GM18861 (cell line): ENCODE measurements around the gene GYS1.
A peak's percentile ranks its signal among the peaks of the same experiment; 100 is the strongest.

Source experiments
- ATAC-seq: cut with Tn5 transposase; IDR thresholded peaks from one replicate; pipeline ENCODE4 v1.9.1; 2021; ENCODE audit not compliant: unreplicated experiment

GYS1 gene

DNA sequence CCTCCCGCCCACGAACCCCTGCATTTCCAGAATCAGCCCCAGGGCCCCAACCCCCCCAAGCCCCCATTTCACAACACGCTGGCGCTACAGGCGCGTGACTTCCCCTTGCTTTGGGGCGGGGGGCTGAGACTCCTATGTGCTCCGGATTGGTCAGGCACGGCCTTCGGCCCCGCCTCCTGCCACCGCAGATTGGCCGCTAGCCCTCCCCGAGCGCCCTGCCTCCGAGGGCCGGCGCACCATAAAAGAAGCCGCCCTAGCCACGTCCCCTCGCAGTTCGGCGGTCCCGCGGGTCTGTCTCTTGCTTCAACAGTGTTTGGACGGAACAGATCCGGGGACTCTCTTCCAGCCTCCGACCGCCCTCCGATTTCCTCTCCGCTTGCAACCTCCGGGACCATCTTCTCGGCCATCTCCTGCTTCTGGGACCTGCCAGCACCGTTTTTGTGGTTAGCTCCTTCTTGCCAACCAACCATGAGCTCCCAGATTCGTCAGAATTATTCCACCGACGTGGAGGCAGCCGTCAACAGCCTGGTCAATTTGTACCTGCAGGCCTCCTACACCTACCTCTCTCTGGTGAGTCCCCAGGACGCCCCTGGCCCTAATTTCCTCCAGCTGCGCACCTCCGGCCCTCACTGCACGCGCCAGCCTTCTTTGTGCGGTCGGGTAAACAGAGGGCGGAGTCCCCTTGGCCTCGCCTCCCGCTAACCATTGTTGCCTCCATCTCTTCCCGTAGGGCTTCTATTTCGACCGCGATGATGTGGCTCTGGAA, 27.9 kb downstream of the GYS1 start, which contains the start of gene FTL:
Gene FTL (plus strand): TSS at position 270 of the 766 bp plus-strand sequence. CDS start 199 bp downstream, at position 469.
- ATAC-seq = peak; percentile 44

DNA sequence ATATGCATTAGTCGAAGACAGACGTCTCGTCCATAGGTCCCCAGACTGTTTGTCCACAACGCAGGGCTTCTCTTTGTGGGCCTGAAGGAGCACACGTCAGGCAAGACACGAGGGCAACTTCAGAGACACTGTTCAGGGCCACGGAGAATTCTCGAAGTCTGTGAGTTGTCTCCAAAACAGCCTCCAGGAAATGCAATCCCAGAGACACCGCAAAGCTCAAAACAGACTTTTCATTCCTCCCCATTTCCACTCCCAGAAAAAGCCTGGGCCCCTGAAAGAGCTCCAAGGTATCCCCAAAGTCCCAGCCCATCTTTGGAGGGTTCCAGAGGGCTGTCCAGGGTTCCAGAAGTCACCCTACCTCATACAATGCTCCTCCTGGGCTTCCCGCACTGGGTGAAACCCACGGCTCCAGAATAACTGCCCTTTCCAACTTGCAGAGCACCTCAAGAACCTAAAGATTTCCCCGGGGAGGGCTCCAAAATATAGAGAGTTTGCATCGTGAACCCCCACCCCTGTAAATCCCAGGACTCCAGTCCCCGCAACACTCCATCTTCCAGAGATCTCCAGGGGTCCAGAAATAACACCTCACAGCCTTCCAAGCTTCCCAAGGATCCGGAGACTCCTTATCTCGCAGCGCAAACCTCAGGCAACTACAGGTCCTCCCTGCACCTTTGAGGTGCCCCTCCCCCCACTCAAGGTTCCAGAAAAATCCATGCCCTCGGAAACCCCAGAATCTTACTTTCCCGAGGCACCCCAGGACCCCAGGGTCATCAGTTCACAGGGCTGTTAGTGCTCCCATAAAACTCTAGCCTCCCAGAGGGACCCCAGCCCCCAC, 28.7 kb downstream of the GYS1 start:
- no peak for ATAC-seq

DNA sequence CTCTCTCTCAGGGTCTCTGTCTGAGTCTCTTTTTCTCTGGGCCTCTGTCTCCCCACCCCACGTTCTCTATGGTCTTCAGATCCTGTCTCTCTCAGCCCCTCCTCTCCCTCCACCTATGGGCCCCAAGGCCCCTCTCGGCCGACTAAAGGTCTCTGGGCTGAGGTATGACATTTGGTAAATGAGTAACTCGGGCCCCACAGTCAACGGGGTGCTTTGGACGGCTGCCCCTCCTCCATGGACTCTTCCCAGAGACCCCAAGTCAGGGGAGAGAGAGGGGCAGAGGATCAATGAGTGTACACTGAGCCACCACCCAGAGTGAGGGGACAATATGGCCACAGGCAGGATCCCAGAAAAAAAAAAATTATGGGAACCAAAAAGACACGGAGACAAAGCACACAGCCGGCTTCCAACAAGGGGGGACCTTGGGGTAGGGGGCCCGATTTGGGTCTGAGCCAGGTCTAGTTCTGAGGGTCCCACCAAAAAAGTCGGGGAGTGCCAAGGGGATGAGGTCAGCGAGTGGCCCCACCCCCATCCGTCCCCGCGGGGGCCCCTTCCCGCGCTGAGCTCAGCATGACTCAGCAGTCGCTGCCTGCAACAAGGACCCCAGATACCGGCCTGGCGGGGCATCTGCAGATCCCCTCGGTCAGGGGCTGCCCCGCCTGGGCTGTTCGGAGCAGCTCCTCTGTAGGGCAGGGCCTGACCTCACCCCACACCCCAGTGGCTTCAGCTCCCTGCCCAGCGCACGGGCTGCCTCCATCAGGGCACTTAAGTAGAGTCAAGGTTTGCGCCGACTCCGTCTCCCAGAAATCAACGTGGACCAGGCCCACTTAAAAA, 29.5 kb downstream of the GYS1 start:
- ATAC-seq = peak; percentile 28

DNA sequence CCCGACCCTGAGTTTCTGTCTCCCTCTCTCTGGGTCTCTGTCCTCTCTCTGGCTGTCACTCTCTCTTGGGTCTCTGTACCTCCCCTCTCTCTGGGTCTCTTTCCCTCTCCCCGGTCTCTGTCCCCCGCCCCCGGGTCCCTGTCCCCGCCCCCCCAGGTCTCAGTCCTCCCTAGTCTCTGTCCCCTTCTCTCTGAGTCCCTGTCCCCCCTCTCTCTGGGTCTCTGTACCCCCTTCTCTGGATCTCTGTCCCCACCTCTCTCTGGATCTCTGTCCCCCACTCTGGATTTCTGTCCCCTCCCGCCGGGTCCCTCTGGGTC, 30.3 kb downstream of the GYS1 start:
- no peak for ATAC-seq

DNA sequence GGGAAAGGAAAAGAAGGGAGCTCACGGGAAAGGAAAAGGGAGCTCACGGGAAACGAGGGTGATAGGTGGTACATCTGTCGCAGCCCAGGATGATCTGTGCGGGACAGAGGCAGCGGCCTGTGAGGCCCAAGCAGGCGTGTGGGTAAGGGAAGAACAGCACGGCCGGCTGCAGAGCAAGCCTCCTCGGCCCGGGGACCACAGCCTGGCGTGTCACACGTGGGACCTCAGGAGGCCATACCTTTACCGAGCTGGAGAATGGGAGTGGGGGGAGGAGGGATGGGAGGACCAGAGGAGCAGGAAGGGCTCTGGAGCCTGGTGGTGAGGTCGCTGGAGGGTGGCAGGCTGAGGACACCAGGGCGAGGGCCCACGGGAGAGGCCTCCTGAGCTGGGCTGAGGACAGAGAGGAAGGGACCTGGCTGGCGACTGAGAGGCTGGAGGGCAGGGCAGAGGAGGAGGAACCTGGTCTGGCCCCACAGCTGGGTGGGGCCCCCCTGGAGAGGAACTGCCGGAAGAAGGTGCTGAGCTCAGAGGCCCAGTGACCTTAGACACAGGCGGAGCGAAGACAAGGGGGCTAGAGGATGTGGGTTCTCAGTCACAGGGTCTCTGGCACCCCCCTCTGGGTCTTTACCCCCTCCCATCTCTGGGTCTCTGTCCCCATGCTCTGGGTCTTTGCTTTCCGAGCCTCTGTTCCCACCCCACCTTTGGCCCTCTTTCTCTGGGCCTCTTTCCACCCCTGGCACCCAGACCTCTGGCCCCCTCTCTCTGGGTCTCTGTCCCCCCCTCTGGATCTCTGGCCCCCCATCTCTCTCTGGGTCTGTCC, 30.9 kb downstream of the GYS1 start:
- ATAC-seq = no peak

DNA sequence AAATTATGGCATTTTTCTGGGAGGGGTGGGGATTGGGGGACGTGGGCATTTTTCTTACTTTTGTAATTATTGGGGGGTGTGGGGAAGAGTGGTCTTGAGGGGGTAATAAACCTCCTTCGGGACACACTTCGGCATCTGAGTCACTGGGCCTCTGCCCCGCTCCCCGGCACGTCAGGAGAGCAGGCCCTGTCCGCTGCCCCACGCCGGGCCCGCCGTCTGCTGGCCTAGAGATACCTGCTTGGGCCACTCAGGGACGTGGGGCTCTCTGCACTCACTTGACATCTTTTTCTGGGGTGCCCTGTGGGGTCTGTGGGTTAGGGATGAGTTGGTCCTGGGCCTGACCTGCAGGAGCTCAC, 31.5 kb downstream of the GYS1 start:
- ATAC-seq = no peak

DNA sequence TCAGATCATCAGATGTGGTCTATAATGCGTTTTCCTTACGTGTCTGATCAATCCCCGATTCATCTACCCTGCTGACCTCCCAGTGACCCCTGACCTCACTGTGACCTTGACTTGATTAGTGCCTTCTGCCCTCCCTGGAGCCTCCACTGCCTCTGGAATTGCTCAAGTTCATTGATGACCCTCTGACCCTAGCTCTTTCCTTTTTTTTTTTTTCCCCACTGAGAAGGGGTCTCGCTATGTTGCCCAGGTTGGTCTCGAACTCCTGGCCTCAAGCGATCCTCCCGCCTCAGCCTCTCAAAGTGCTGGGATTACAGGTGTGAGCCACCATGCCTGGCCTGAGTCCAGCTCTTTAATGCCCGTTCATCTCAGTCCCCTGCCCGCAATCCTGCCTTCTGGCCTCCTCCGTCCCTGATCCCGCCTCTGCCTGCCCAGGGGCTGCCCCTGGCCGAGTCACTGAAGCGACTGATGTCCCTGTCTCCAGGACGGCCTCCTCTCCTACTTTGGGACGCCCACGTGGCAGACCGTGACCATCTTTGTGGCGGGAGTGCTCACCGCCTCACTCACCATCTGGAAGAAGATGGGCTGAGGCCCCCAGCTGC, 32.0 kb downstream of the GYS1 start:
- no peak for ATAC-seq

DNA sequence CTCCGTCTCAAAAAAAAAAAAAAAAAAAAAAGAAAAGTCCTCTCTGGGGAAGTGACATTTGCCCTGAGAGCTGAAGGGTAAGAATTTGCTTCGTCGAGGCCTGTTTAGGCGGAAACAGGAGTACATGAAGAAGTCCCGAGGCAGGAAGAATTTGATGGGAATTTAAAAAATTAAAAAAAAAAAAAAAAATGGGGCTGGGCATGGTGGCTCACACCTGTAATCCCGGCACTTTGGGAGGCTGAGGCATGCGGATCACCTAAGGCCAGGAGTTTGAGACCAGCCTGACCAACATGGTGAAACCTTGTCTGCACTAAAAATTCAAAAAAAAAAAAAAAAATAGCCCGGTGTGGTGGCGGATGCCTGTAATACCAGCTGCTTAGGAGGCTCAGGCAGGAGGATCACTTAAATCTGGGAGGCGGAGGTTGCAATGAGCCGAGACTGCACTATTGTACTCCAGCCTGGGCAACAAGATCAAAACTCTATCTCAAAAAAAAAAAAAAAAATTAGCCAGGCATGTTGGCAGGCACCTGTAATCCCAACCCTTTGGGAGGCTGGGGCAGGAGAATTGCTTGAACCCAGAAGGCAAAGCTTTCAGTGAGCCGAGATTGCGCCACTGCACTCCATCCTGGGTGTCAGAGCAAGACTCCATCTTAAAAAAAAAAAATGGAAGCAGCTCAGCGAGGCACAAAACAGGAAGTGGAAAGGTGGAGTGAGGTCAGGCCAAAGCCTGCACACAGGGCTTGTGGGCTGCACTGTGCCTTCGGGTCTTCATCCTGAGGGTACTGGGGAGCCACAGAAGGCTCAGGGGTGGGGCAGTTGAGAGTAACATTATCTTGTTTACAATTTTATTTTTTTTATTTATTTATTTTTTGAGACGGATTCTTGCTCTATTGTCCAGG, 33.5 kb downstream of the GYS1 start:
- ATAC-seq = no peak

DNA sequence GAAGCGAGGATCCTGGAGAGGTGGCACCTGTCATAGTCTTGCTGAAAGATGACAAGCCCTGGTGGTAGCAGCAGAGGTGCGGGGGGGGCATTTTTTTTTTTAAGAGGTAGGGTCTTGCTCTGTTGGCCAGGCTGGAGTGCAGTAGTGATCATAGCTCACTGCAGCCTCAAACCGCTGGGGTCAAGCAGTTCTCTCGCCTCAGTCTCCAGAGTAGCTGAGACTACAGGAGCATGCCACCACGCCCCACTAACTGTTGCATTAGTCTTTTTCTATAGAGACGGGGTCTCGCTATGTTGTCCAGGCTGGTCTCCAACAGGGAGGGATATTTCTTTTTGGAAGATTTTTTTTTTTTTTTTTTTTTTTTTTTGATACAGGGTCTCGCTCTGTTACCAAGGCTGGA, 35.1 kb downstream of the GYS1 start:
- ATAC-seq = no peak

DNA sequence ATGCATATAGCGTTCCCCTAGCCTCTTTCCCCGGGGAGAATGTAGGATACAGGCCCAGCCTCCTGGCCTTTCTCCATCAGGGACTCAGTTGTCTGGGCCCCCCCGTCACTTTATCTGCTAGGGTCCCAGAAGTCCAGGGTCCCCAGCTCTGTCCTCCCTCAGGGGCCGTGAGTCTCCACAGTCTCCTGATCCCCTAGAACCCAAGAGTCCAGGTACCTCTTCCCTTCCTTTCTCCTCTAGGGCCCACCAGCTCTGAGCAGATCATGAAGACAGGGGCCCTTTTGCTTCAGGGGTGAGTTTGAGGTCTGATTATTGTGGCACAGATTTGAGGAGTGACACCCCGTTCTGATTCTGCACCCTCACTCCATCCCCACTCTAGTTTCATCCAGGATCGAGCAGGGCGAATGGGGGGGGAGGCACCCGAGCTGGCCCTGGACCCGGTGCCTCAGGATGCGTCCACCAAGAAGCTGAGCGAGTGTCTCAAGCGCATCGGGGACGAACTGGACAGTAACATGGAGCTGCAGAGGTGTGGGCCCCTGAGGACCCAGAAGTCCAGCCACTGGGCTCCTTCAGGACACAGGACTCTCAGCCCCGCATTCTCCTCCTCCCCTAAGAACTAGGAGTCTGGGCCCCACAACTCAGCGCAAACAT, 37.7 kb downstream of the GYS1 start:
- no peak for ATAC-seq

DNA sequence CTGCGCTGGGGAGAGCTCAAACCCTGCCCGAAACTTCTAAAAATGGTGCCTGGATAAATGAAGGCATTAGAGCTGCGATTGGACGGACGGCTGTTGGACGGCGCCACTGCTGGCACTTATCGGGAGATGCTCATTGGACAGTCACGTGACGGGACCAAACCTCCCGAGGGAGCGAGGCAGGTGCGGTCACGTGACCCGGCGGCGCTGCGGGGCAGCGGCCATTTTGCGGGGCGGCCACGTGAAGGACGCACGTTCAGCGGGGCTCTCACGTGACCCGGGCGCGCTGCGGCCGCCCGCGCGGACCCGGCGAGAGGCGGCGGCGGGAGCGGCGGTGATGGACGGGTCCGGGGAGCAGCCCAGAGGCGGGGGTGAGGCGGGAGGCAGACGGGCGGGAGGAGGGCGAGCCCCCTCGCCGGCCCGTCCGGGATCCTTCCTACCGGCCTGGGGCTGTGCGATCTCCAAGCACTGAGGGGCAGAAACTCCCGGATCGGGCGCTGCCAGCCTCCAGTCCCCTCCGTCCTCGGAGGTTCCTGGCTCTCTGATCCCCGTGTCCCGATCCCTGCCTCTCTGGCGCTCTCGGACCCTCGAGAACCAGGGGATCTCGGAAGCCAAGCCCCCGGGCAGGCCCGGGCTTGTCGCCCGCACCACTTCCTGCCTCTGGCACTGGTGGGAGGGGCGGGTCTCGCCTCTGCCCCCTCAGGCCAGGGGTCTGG, 38.4 kb downstream of the GYS1 start, which contains the start of gene BAX:
Gene BAX (plus strand): TSS at position 281 of the 713 bp plus-strand sequence. CDS start 54 bp downstream, at position 335.
- peak; percentile 83 for ATAC-seq

DNA sequence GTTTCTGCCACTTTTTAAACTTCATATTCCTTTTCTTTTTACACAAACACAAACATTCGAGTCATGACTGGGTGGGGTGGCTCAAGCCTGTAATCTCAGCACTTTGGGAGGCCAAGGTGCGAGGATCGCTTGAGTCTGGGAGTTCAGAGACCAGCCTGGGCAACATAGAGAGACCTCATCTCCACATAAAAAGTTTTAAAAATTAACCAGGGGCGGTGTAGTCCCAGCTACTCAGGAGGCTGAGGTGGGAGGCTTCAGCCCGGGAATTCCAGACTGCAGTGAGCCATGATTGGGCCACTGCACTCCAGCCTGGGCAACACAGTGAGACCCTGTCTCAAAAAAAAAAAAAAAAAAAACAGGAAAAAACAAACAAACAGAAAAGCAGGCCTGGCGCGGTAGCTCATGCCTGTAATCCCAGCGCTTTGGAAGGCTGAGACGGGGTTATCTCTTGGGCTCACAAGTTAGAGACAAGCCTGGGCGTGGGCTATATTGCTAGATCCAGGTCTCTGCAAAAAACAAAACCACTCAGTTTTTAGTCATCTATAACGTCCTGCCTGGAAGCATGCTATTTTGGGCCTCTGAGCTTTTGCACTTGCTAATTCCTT, 39.0 kb downstream of the GYS1 start:
- no peak for ATAC-seq

DNA sequence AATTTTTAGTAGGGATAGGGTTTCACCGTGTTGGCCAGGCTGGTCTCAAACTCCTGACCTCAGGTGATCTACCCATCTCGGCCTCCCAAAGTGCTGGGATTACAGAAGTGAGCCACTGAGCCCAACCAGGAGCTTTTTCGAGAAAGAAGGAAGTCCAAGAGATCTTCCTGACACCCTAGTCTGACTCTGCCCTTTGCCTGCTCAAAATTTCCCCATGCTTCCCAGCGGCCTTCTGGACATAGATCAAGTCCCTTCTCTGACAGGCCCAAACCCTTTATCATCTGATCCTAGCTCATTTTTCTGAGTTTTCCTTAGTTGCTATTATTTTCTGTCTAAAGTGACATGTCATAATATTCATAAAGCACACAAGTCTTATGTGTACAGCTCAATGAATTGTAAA, 40.0 kb downstream of the GYS1 start:
- ATAC-seq = no peak

DNA sequence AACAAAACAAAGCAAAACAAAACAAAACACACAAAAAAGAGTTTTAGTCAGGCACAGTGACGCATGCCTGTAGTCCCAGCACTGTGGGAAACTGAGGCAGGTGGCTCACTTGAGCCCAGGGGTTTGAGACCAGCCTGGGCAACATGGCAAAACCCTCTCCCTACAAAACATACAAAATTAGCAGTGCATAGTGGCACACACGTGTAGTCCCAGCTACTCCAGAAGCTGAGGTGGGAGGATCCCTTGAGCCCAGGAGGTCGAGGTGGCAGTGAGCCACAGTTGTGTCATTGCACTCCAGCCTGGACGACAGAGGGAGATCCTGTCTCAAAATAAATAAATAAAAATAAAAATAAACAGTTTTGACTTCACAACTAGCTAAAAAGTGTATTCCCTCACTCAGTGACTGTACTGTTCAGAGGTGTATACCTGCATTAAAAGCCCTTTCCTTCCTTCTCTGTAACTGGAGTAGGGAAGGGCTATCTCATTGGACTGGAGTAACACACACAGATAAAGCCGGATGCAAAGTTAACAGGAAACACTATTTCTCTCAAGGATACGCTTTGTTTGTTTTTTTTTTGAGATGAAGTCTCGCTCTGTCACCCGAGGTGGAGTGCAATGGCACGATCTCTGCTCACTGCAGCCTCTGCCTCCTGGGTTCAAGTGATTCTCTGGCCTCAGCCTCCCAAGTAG, 42.1 kb downstream of the GYS1 start:
- no peak for ATAC-seq

DNA sequence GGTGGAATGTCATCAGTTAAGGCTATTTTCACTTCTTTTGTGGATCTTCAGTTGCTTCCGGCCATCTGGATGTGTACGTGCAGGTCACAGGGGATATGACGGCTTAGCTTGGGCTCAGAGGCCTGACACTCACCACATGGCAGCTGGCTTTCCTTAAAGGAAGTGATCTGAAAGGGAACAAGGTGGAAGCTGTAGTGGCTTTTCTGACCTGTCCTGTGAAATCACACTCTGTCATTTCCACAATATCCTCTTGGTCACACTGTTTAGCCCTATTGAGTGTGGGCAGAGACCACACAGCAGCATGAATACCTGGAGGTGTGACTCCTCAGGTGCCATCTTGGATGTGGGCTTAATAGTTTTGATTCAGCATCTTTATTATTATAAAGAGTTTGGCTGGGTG, 43.0 kb downstream of the GYS1 start:
- ATAC-seq = no peak

DNA sequence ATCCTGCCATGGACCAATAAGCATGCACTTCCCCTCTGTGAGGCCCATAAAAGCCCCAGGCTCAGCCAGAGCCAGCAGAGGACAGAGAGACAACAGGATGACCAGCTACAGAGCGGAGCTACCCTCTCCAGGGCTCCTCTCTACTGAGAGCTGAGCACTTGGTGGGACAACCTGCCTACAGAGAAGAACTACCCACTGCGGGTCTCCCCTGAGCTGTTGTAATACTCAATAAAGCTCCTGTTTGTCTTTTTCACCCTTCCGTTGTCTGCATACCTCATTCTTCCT, 45.9 kb downstream of the GYS1 start:
- ATAC-seq = no peak
